ENCODE measurements around the gene SLC8A1.

Gene SLC8A1

GRCh38 chr2:40352703-40353099, 99.2 kb downstream of the SLC8A1 start:
- DNase-seq (ENCODE audit: low spot score), result no peak

GRCh38 chr2:40352041-40352702, 99.7 kb downstream of the SLC8A1 start:
- no peak for DNase-seq (ENCODE audit: low spot score)

- no peak for DNase-seq (ENCODE audit: low spot score)
These were observed 103.2 kb downstream of the SLC8A1 start for GRCh38 chr2:40348665-40349064.

- no peak for DNase-seq (ENCODE audit: low spot score)
These were observed 103.9 kb downstream of the SLC8A1 start for GRCh38 chr2:40348038-40348437.

GRCh38 chr2:40346535-40347354, 105.1 kb downstream of the SLC8A1 start:
- no peak for DNase-seq (ENCODE audit: low spot score)

- DNase-seq (ENCODE audit: low spot score), result no peak
These were observed 107.5 kb downstream of the SLC8A1 start for GRCh38 chr2:40344364-40344763.

GRCh38 chr2:40343902-40344301, 108.0 kb downstream of the SLC8A1 start:
- DNase-seq (ENCODE audit: low spot score), result no peak

GRCh38 chr2:40341198-40341597, 110.7 kb downstream of the SLC8A1 start:
- no peak for DNase-seq (ENCODE audit: low spot score)

GRCh38 chr2:40339026-40339425, 112.9 kb downstream of the SLC8A1 start:
- no peak for DNase-seq (ENCODE audit: low spot score)

- DNase-seq (ENCODE audit: low spot score), result no peak
These were observed 119.6 kb downstream of the SLC8A1 start for GRCh38 chr2:40332191-40332826.

- no peak for DNase-seq (ENCODE audit: low spot score)
These were observed 121.8 kb downstream of the SLC8A1 start for GRCh38 chr2:40330096-40330495.

- DNase-seq (ENCODE audit: low spot score), result no peak
These were observed 122.2 kb downstream of the SLC8A1 start for GRCh38 chr2:40329739-40330030.

GRCh38 chr2:40325116-40325515, 126.8 kb downstream of the SLC8A1 start:
- DNase-seq (ENCODE audit: low spot score), result no peak

- DNase-seq (ENCODE audit: low spot score), result no peak
These were observed 127.2 kb downstream of the SLC8A1 start for GRCh38 chr2:40324656-40325055.

- no peak for DNase-seq (ENCODE audit: low spot score)
These were observed 130.1 kb downstream of the SLC8A1 start for GRCh38 chr2:40321822-40322221.

- no peak for DNase-seq (ENCODE audit: low spot score)
These were observed 130.8 kb downstream of the SLC8A1 start for GRCh38 chr2:40321016-40321623.

GRCh38 chr2:40318921-40319320, 133.0 kb downstream of the SLC8A1 start:
- DNase-seq (ENCODE audit: low spot score), result no peak

- no peak for DNase-seq (ENCODE audit: low spot score)
These were observed 134.1 kb downstream of the SLC8A1 start for GRCh38 chr2:40317761-40318160.

GRCh38 chr2:40317046-40317445, 134.8 kb downstream of the SLC8A1 start:
- no peak for DNase-seq (ENCODE audit: low spot score)

GRCh38 chr2:40316620-40317019, 135.3 kb downstream of the SLC8A1 start:
- no peak for DNase-seq (ENCODE audit: low spot score)

GRCh38 chr2:40315683-40316082, 136.2 kb downstream of the SLC8A1 start:
- no peak for DNase-seq (ENCODE audit: low spot score)

GRCh38 chr2:40311026-40311425, 140.9 kb downstream of the SLC8A1 start:
- DNase-seq (ENCODE audit: low spot score), result no peak

GRCh38 chr2:40310303-40310702, 141.6 kb downstream of the SLC8A1 start:
- DNase-seq (ENCODE audit: low spot score), result no peak
